GM21528 (cell line): Measurements from ENCODE around the gene KIAA1755.

Source experiments
- ATAC-seq: cut with Tn5 transposase; IDR thresholded peaks from one replicate; pipeline ENCODE4 v1.9.1; 2021; ENCODE audit warnings: mild to moderate bottlenecking, moderate library complexity; ENCODE audit not compliant: unreplicated experiment, low FRiP score

KIAA1755 gene

DNA sequence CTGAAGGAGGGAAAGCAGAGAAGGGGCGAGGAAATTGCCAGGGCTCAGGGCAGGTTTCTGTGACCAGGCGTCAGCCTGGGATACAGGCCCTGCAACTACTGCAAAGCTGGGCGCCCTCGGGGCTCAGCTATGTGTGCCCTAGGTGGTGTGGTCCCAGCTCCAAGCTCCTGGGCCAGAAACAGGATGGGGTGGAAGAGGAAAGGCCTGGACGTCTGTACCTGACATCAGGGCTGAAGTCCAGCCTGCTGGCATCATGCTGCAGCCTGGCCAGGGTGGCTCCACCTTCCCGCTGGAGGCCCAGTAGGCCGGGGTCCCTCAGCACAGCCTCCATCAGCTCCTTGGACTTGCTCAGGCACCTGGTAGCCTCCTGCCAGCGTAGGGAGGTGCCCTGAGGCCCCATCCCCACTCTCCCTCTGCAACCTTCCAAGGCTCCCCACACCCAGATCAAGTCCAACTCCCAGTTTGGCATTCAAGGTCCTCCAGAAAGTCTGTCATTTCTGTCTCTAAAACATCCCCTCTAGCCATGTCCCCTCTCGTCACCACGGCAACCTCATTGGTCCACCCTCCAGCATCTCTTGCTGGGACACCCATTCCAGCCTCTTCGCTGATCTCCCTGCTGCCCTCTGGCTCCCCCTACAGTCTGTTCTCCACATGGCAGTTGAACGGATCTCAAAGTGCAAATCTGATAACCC lies 38.2 kb downstream of the KIAA1755 start:
- ATAC-seq, result no peak

GRCh38 chr20:38221119-38221589 lies 39.4 kb downstream of the KIAA1755 start:
- no peak for ATAC-seq

GRCh38 chr20:38220587-38221118 lies 39.9 kb downstream of the KIAA1755 start:
- ATAC-seq, result no peak

GRCh38 chr20:38219006-38219950 lies 41.3 kb downstream of the KIAA1755 start:
- no peak for ATAC-seq

GRCh38 chr20:38218566-38218885 lies 42.0 kb downstream of the KIAA1755 start:
- ATAC-seq, result no peak

GRCh38 chr20:38217791-38218565 lies 42.6 kb downstream of the KIAA1755 start:
- ATAC-seq, result no peak

GRCh38 chr20:38216746-38217595 lies 43.6 kb downstream of the KIAA1755 start:
- no peak for ATAC-seq

DNA sequence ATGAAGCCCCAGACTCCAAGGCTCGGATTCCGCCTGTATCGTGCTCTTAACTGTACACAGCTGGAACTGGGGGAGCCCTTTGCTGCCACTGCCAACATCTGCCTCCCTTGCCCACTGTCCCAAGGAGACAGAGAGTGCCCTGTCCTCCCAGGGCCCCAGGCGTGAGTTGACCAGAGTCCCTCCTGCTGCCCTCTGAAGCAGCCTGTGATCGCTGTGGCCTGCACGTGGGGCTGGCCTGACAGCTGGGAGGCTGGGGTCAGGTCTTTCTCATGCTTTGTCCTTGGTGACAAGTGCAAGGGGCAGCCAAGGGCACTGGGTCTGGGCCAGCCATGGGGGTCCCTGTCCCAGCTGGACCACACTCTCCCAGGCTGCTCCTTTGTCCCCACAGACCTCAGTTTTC lies 44.3 kb downstream of the KIAA1755 start:
- no peak for ATAC-seq

DNA sequence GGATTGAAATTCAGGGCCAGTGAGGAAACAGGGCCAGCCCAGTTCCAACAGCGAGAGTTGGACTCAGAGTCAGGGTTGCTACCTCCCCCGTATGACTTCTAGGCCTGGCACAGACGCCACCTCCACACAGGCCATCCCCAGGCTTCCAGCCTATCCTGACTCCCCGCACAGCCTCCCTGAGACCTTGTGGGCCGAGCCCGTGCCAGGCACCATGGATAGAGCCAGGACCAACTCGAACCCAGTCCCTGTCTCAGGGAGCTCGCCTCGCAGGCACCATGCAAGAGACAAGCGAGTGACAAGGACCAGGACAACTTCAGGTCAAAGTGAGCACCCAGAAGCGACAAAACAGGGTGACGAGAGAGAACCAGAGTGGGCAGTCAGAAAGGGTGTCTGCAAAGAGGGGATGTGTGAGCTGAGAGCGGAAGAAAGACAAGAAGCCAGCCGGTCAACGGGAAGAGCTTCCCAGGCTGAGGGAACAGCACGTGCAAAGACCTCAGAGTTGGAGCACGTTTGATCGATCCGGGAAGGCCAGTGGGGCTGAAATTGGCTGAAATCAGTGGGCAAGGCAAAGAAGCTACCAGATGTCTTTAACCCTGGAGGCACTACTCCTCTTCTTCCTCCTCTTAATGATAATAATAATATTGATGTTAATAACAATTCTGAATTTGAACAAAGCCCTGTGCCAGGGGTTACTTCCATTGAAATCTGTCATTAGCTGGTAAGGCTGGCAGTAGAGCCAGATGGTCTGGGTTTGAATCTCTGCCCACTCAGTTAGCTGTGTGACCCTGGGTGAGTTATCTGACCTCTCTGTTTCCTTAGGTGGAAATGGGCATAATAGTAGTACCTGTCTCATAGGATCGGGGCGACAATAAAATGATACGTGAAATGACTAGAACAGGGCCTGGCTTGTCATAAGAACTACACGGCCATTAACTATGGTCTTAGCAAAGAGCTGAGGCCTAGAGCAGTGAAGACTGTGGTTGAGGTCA lies 45.0 kb downstream of the KIAA1755 start:
- ATAC-seq, result no peak

DNA sequence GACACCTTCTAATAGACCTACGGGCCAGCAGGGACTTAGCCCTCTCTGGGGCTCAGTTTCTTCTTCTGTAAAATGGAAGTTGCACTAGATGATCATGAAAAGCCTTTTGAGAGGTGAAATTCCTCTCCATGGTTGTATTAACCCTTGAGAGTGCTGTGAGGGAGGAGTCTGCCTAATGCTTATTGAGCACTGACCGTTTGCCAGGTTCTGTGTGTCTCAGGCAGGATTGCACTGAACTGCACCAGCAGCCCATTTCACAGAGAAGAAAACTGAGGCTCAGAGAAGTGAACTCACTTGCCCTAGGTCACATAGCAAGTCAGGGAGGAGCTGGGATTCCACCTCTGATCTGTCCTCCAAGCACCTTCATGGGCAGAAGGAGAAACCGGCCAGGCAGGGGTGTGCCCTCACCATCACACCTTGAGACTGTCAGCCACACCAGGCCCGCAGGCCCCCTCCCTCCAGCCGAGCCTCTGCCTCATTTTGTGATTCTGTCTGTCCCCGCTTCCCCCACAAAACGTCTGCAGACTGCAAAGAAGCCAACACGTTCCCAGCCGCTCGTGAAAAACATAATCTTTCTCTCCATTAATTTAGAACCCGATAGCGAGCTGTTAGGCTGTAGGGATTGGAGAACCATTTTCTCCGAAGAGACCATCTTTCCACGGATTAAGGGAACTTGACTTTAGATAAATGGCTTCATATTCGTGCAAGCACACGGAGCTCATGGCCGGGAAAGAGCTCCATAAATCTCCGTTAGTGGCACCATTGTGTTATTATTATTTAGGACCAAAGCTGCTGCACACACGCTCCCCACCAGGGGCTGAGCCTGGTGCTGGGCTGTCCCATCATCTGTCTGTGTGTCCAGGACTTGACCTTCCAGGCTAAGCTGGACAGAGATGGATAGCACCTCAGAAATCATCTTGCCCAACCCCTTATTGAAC lies 46.0 kb downstream of the KIAA1755 start:
- ATAC-seq, result no peak

- no peak for ATAC-seq
These were observed 47.0 kb downstream of the KIAA1755 start for GRCh38 chr20:38213607-38213940.

DNA sequence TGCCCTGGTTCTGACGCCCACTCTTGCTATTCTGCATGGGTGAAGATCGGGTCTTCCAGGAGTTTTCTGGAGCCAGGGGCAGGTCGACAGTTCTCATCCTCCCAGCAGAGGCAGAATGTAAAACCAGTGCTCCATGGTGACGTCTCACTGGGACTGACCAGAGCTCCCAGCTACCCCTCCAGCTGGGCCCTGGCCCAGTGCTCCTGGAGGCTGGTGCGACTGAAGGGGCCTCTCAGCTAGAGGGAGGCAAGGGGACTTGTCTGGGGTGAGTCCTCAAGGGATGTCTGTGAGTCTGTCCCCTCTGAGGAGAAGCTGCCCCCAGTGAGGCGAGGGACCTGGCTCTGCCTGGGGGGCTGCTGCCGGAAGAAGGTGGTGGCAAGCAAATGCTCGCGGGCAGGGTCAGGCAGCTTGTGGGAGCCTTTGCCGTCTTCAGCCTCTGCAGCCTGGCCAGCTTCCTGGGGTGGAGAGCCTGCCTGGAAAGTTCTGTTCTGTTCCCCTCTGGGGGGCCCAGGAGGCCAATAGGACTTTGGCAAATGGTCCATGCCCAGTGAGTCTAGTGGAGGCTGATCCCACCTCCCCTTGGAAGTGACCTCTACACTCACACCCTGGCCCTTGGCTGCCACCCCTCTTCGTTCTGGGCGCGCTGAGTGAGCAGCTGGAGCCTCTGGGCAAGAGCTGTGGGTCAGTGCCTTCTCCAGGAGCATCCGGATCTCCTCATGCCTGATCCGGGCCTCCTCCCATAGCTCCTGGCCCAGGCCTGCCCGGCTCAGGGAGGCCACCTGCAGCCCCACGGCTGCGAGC lies 47.5 kb downstream of the KIAA1755 start:
- no peak for ATAC-seq

GRCh38 chr20:38211200-38212097 lies 49.1 kb downstream of the KIAA1755 start:
- no peak for ATAC-seq

DNA sequence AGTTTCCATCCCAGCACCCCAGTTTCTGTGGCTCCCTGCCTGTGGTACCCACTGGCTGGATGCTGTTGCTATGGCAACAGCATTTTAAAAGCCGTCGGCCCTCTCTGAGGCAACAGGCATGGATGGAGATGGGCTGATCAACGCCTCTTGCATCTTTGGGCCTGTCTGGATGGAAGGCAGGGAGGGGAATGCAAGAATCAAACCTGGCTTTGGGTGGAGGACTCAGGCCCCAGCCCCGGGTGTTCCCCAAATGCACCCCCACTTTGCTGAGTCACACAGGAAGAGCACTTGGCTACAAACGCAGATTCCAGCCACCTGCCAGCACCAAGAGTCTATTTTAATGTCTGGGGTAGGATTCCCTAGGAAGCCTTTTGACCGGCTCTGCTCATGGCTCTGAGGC lies 49.8 kb downstream of the KIAA1755 start:
- no peak for ATAC-seq

DNA sequence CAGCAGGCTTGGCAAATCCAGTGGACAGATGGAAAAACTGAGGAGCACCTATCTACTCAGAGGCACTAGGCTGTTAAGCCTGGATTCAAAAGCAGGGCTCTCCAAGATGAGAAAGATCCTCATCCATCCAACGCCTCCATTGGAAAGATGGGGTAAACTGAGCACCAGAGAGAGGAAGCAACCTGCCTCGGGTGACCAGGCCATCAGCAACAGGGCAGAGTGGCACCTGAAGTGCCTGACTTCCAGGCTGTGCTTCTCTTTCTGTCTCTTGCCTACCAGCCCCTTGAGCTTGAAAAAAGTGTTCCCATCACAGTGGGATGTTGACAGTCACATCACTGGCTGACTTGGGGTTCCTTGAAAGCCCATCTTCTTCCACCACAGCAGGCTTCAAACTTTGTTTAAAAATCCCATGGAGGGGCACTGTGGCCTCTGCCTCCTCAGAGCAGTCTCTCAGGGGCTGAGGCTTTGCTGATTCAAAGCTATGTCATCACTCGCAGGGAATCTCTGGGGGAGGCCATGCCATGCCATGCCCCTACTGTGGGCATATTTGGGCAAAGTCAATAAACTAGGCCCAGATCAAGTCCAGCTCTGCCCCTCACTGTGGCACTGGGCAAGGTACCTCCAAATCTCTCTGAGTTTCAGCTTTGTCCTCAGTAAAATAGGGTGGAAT lies 50.7 kb downstream of the KIAA1755 start:
- ATAC-seq, result no peak
